ENCODE measurements around the gene CEMP1.

- no peak for TF ChIP-seq ZNF121 (CRISPR knock-in tag; IDR thresholded peaks at IDR 0.05)
- no peak for TF ChIP-seq ATF2 (CRISPR knock-in tag; IDR thresholded peaks at IDR 0.05; ENCODE audit: borderline replicate concordance, low read depth)
- TF ChIP-seq CTCF (IDR thresholded peaks at IDR 0.05) = no peak
Measured at GRCh38 chr16:2490190-2491105, 40.8 kb downstream of the CEMP1 start.
